Occipital lobe (tissue), 2 donors: ENCODE measurements around the gene GOSR1. TPM values are rescaled to one million over a fixed set of nuclear protein-coding genes. Genes with fewer than 3 reads are reported as not detected.
"Not testable (repeated sequence)": the region's sequence is repeated elsewhere in the genome, so short reads cannot be mapped to it uniquely, and the experiment has no call there.

Experiments used
- DNase-seq: peaks from one replicate; lab custom pipeline; 2025; lab: John Stamatoyannopoulos, UW
- total RNA-seq: library from RNA; depleted of rRNA; stranded (reverse); fragments of >200 nt; gene quantifications from one replicate; pipeline ENCODE4 v1.2.3, GENCODE V29; 2014

Gene GOSR1
- total RNA-seq, 1 donor from 2014 or later = 27.9 TPM

GRCh38 chr17:30545024-30545423 lies 67.8 kb downstream of the GOSR1 start:
- no peak for DNase-seq

DNA sequence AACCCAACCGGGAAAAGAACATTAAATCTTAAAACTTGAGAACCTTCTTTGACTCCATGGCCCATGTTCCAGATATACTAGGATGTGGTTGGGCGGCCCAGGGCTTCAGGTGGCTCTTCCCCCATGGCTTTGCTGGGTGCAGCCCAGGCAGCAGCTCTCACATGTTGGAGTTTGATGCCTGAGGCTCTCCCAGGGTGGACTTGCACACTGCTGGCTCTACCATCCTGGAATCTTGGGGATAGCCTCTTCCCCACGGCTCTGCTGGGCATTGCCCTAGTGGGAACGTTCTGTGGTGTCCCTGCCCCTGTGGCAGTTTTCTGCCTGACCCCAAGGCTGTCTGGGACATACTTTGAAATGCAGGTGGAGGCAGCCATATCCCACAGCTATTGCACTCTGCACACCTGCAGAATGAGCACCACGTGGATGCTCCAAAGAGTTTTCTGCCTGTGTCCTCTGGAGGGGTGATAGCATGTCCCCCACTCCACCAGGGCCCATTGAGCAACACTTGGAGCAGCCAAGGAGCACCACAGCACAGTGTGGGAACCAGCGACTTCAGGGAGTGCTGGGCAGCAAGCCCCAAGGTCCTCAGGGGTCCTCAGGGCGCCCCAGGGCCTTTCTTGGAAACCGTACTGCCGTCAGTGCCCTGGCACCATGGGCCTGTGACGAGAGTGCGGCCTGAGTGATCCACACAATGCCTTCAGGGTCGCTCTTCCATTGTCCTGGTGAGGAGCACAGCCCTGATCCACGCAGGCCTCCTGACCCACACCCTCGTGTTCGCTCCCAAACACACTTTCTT lies 70.8 kb downstream of the GOSR1 start:
- DNase-seq = no peak

DNA sequence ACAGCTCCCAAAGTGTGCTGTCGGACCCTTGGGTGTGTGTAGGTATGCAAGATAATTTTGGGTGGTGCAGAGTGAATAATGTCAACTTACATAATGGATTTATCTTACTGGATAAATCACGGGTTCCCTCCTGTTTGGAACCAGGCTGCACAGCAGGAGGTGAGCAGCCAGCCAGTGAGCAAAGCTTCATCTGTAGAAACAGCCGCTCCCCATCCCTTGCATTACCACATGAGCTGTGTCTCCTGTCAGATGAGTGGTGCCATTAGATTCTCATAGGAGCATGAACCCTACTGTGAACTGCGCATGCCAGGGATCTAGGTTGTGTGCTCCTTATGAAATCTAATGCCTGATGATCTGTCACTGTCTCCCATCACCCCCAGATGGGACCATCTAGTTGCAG lies 72.0 kb downstream of the GOSR1 start:
- DNase-seq = not testable (repeated sequence)

DNA sequence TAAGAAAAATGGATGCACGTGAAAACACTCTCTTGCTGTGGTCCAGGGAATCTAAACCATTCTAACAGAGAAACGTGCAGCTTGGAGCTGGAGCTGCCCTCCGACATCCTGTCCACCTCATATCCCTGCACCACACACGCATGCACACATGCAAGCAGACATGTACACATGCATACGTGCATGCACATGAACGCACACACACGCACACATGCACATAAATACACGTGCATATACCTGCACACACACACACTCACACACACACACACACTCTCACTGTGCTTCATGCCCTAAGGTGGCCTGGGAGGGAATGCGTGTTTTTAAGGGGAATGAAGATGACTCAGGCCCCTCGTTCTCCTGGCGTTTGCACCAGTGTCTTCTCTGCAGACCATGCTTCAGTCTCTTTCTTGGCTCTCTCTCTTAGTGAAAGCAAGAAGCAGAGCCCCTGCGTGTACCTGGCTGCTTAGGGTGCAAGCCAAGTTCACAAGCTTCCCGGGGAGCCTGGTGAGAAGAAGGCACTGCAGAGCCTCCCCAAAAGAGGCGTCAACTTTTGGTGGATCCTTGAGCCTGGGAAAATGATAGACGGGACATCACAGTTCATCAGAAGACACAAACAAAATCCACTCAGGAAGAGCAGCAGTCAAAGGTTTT lies 72.8 kb downstream of the GOSR1 start:
- no peak for DNase-seq

- DNase-seq = no peak
Measured at GRCh38 chr17:30550512-30551273, 73.5 kb downstream of the GOSR1 start.

- not testable (repeated sequence) for DNase-seq
Measured at GRCh38 chr17:30551274-30551995, 74.2 kb downstream of the GOSR1 start.

- DNase-seq = no peak
Measured at GRCh38 chr17:30551996-30552339, 74.8 kb downstream of the GOSR1 start.

- DNase-seq = no peak
Measured at GRCh38 chr17:30552994-30553566, 75.9 kb downstream of the GOSR1 start.

GRCh38 chr17:30553823-30554440 lies 76.7 kb downstream of the GOSR1 start:
- not testable (repeated sequence) for DNase-seq

DNA sequence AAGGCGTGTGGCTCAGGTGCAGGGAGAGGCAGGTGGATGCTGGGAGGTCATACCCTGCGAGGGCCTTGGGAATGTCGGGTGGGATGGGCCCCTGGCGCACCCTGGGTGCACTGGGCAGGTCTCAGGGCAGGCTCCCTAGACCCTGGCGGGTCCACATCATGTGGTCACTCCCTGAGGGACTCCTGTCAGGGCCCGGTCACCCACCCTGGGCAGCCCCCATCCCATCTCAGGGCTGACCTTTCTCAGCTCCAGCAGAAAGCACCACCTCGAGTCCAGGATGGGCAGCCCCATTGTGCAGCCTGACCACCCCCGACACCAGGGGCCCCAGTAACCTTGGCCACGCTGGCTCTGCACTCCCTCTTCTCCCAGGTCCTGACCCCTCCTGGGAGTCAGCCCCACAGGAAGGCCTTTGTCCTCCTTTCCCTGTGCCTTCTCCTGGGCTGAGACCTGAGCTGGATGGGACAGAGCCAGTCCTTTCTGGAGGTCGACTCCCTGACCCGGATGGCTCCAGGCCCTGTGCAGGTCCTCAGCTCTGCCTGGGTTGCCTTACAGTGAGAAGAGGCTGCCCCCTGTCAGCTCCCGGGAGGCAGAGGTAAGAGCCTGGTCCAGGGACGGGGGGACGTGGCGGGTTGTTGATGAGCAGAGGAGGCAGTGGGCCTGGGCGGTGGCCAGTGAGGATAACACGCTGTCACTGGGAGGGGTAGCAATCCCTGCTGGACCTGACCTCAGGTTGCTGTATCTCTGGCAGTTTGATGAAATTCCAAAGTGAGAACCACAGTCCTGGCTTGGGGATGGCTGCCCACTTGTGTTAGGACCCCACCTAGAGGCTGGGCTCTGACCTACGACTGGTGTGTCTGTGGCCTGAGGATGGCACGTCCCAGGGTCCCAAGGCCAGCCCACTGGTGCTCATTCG lies 77.9 kb downstream of the GOSR1 start:
- no peak for DNase-seq

DNA sequence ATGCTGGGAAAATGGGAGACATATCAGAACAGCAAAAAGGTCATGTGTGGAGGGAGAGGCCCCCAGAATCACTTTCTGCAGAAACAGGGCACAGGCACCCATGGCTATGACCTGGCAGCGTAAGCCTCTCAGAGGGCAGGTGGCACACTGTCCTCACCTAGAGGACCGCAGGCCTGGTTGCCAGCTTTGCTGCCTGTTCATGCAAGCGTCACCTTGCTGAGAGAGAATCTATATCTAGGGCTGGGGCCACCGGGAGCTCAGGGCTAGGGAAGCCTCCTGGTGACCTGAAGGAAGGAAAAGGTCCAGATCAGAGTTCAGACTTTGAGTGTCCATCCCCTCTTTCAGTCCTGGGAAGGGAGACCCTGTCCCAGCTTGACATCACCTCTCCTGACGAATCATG lies 78.7 kb downstream of the GOSR1 start:
- no peak for DNase-seq

DNA sequence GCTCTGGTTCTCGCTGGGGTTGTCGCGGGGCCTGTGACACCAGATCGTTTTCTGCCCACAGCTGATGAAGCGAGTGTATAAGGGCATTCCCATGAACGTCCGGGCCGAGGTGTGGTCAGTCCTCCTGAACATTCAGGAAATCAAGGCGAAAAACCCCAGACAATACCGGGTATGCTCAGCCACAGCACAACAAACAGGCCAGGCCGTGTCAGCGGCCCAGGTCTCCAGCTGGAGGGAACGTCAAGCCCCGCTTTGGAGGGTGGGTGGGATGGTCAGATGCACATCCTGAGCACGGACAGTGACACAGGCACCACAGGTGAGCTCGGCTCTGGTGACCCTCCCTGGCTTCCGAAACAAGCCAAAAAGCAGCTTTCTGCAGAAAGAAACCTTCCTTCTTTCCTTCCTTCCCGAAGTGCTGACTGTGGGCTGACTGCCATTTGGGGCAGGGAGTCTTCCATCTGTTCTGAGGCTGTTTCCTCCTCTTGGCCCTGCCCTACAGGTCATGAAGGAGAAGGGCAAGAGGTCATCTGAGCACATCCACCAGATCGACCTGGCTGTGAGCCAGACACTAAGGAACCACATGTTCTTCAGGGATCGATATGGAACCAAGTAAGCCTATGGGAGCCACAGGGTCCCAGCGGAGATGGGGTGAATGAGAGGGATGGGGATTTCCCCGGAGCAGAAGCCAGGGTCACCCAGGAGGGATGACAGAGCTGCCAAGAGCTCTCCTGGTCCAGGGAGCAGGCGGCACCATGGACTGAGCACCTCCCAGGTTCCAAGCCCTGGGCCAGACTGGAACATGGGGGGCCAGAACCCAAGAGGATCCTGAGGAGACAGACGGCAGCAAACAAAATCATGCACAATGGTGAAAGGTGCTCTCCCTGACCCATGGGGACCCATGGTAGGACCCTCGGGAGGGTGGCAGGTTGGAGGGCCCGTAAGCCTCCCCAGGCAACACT lies 79.4 kb downstream of the GOSR1 start:
- no peak for DNase-seq

- no peak for DNase-seq
Measured at GRCh38 chr17:30557916-30558685, 80.9 kb downstream of the GOSR1 start.

- no peak for DNase-seq
Measured at GRCh38 chr17:30558686-30559545, 81.7 kb downstream of the GOSR1 start.

GRCh38 chr17:30559656-30560055 lies 82.4 kb downstream of the GOSR1 start:
- DNase-seq = no peak

DNA sequence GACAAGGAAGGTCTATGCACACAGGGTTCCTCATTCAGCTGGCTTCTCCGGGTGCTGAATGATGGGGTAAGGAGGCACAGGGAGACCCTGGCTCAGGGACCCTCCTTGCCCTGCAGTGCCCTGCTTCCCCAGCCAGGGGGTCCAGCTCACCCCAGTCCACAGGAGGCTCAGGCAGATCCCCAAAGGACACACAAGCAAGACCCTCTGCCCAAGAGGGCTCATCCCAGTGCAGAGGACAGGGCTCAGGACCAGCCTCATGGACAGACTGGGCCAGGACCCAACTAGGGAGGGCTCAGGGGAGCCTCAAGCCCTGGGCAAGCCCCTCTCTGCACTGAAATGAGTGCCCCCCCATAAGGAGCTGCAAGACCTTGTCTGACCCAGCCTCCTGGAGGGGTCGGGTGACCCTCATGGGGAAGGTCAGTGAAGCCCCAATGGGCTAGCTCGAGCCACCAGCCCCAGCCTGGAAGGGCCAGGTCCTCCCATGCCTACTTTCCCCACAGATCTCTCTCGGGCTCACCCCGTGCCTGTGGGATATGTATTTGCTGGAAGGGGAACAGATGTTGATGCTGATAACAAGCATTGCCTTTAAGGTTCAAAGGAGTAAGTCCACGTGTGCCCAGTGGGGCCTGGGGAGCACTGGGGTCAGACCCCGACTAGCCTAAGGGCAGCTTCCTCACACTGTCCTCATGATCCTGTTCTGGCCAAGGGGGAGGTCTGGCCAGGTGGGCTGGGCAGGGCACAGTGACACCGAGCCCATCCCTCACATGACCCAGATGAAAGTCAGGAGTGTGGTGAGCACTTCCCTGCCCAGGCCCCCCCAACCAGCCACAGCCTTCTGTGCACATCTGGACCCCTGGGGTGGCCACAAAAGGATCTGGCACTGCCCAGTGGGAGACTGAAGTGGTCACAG lies 83.2 kb downstream of the GOSR1 start:
- not testable (repeated sequence) for DNase-seq
